Measurements from ENCODE around the gene CNGA1.
"Not testable (repeated sequence)": the region's sequence is repeated elsewhere in the genome, so short reads cannot be mapped to it uniquely, and the experiment has no call there.

Gene CNGA1

DNA sequence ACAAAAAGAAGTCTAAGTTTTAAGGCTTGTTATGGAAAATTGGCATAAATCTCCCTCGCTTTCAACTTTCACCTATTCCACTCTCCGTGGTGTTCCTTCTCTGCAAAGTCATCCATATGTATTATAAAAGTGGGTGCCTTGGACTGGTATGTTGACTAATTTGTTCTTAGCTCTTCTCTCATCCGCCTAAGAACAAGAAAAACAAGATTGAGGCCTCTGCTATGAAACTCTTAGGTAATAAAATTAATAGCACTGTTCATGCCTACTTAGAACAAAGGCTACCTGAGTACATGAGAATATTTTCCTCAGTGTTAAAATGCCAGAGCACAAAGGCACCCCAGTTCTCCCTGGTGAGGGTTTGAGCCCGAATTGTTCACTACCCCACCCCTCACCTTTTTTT lies 1.3 kb downstream of the CNGA1 start:
- peaks cover 70% of the 10 kb centered on the region for H3K27me3 ChIP-seq
- H3K4me1 ChIP-seq (ENCODE audit: control insufficient read depth in 1 of 2, insufficient read depth in 1 of 2, low read depth in 1 of 2, low read length in 1 of 2), result peaks cover 13 to 18% of the 10 kb centered on the region in 2 experiments
- no peaks in the 10 kb centered on the region for H3K9me3 ChIP-seq
- no peaks in the 10 kb centered on the region for H3K36me3 ChIP-seq
- H3K4me3 ChIP-seq (ENCODE audit: low read depth in 1 of 2, low read length in 1 of 2), result no peak overlapping the region
- no peak overlapping the region for H3K27ac ChIP-seq
- TF ChIP-seq, protein P1, sequence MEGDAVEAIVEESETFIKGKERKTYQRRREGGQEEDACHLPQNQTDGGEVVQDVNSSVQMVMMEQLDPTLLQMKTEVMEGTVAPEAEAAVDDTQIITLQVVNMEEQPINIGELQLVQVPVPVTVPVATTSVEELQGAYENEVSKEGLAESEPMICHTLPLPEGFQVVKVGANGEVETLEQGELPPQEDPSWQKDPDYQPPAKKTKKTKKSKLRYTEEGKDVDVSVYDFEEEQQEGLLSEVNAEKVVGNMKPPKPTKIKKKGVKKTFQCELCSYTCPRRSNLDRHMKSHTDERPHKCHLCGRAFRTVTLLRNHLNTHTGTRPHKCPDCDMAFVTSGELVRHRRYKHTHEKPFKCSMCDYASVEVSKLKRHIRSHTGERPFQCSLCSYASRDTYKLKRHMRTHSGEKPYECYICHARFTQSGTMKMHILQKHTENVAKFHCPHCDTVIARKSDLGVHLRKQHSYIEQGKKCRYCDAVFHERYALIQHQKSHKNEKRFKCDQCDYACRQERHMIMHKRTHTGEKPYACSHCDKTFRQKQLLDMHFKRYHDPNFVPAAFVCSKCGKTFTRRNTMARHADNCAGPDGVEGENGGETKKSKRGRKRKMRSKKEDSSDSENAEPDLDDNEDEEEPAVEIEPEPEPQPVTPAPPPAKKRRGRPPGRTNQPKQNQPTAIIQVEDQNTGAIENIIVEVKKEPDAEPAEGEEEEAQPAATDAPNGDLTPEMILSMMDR (IDR thresholded peaks at IDR 0.05), result no peak

DNA sequence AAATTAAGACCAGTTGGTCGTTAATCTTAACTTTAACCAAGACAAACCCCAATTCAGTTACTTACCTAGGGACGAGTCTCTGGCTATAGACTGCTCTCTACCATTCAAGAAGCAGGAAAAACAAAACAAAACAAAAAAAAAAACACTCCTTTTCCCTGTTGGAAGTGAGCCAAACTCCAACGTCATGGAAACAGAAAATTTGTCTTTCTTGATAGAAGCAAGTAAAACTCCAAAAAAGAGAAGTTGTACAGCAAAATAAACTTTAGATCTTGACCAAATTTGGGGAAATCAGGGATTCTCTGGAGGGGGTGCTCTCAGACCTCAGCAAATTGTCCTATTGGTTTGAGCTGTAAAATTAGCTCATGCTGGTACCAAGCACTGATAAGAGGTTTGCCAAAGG lies 3.7 kb downstream of the CNGA1 start:
- TF ChIP-seq, protein P1 (IDR thresholded peaks at IDR 0.05), result no peak
- H3K4me3 ChIP-seq (ENCODE audit: low read depth in 1 of 2, low read length in 1 of 2), result no peak overlapping the region
- peaks cover 13 to 18% of the 10 kb centered on the region in 2 experiments for H3K4me1 ChIP-seq (ENCODE audit: control insufficient read depth in 1 of 2, insufficient read depth in 1 of 2, low read depth in 1 of 2, low read length in 1 of 2)
- H3K27ac ChIP-seq, result no peak overlapping the region
- peaks cover 5% of the 10 kb centered on the region for H3K9me3 ChIP-seq
- H3K36me3 ChIP-seq, result no peaks in the 10 kb centered on the region
- H3K27me3 ChIP-seq, result peaks cover 46% of the 10 kb centered on the region

DNA sequence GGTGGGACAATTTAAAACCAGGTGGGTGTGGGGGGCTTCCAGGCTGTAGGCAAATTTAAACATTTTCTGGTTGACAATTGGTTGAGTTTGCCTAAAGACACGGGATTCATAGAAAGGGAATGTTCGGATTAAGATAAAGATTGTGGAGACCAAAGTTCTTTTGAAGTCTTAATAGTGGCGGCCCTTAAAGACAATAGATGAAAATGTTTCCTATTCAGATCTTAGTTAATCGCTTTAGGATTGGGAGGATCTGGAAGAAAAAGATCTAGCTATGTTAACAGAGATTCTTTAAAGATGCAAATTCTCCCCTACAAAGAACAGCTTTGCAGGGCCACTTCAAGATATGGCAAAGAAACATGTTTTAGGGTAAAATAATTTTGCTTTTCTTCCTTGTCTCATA lies 4.8 kb downstream of the CNGA1 start:
- Histone ChIP-seq H3K4me3 (ENCODE audit: low read depth in 1 of 2, low read length in 1 of 2) (no peak overlapping the region), H3K4me1 (ENCODE audit: control insufficient read depth in 1 of 2, insufficient read depth in 1 of 2, low read depth in 1 of 2, low read length in 1 of 2) (peaks cover 7 to 11% of the 10 kb centered on the region in 2 experiments), H3K36me3 (no peaks in the 10 kb centered on the region), H3K9me3 (peaks cover 5% of the 10 kb centered on the region), H3K27me3 (peaks cover 35% of the 10 kb centered on the region), H3K27ac (no peak overlapping the region)
- TF ChIP-seq, protein P1 (IDR thresholded peaks at IDR 0.05), result no peak

DNA sequence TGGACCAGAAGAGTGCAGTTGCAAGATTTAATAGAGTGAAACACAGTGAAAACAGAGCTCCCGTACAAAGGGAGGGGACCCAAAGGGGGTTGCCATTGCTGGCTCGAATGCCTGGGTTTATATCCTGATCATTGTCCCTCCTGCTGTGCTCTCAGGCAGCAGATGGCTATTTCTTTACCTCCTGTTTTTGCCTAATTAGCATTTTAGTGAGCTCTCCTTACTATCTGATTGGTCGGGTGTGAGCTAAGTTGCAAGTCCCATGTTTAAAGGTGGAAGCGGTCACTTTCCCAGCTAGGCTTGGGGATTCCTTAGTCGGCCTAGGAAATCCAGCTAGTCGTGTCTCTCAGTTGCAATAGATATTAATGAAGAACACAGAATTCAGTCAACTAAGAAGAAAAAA lies 5.6 kb downstream of the CNGA1 start:
- H3K27ac ChIP-seq; H3K36me3 ChIP-seq; H3K4me1 ChIP-seq (ENCODE audit: control insufficient read depth in 1 of 2, insufficient read depth in 1 of 2, low read depth in 1 of 2, low read length in 1 of 2); H3K9me3 ChIP-seq; H3K4me3 ChIP-seq (ENCODE audit: low read depth in 1 of 2, low read length in 1 of 2): not testable (repeated sequence)
- H3K27me3 ChIP-seq, result peaks cover 27% of the 10 kb centered on the region

DNA sequence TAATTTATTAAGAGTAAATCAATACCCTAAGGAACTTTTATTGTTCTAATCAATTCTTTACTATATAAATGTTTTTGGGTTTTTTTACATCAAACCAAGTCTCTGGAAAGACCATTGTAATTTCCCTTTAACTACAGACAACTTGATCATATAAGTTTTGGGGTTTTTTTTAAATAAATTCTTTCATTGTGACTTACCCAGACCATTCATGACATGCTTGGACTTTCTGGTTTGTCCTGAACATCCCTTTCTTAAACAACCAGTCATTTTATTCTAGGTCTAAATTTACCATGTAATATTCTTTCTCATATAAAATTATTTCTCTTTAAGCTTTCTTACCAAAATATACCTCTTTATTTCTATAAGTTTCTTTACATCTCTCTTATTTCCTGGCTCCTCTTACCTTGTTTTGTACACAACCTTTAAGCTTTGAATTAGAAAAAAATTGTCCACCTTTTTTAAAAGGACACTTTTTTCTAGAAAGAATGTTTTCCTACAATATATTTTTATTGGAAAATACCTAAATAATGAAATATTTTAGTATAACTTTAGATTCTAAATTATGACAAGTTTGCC lies 8.4 kb downstream of the CNGA1 start:
- TF ChIP-seq, protein P1 (IDR thresholded peaks at IDR 0.05), result no peak
- Histone ChIP-seq H3K4me3 (ENCODE audit: low read depth in 1 of 2, low read length in 1 of 2) (no peak overlapping the region), H3K27ac (no peak overlapping the region), H3K36me3 (no peaks in the 10 kb centered on the region), H3K9me3 (peaks cover 5% of the 10 kb centered on the region), H3K4me1 (ENCODE audit: control insufficient read depth in 1 of 2, insufficient read depth in 1 of 2, low read depth in 1 of 2, low read length in 1 of 2) (no peaks in the 10 kb centered on the region), H3K27me3 (peaks cover 1% of the 10 kb centered on the region)

DNA sequence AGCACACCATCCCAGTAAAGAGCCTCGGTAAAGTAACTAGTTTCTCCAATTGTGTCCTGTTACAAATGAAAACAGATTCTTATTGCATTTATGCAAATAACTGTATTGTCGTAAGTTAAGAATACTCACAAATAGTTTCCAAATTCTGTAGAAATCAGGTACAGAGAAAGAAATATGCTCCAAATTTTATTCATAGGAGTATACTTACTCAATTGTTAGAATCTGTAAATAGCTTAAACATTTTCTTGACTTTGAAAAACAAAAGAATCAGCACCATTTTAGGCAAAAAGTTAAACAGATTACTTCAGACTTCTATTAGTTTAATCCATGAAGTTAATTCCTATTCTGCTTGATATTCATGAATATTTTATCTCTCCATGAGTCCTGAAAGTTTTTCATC lies 10.7 kb downstream of the CNGA1 start:
- Histone ChIP-seq H3K27me3 (no peaks in the 10 kb centered on the region), H3K4me1 (ENCODE audit: control insufficient read depth in 1 of 2, insufficient read depth in 1 of 2, low read depth in 1 of 2, low read length in 1 of 2) (no peaks in the 10 kb centered on the region), H3K27ac (no peak overlapping the region), H3K4me3 (ENCODE audit: low read depth in 1 of 2, low read length in 1 of 2) (no peak overlapping the region), H3K36me3 (no peaks in the 10 kb centered on the region), H3K9me3 (peaks cover 5% of the 10 kb centered on the region)
- TF ChIP-seq, protein P1 (IDR thresholded peaks at IDR 0.05), result no peak

DNA sequence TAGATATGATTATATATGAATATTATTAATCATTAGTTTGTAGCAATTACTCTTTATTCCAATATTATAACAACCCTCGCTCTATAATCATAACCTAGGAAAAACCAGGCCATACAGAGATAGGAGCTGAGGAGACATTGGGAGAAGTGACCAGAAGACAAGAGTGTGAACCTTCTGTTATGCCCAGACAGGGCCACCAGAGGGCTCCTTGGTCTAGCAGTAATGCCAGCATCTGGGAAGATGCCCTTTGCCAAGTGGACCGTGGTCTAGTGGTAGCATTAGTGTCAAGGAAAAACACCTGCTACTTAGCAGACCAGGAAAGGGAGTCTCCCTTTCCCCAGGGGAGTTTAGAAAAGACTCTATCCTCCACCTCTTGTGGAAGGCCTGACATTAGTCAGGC lies 12.9 kb downstream of the CNGA1 start:
- not testable (repeated sequence) for H3K27me3 ChIP-seq; H3K36me3 ChIP-seq; H3K9me3 ChIP-seq; H3K27ac ChIP-seq; H3K4me3 ChIP-seq (ENCODE audit: low read depth in 1 of 2, low read length in 1 of 2); H3K4me1 ChIP-seq (ENCODE audit: control insufficient read depth in 1 of 2, insufficient read depth in 1 of 2, low read depth in 1 of 2, low read length in 1 of 2)

Measured in neutrophil (primary cell).